KG1 (cell line): ENCODE measurements around the gene MFF.

Experiments used
- DNase-seq: peaks from one replicate; lab custom pipeline; 2025; lab: John Stamatoyannopoulos, UW

The MFF gene

GRCh38 chr2:227324995-227325838, at the start of gene MFF:
Gene MFF (plus strand): TSS chr2:227325251. CDS start chr2:227330666, 5,415 bp downstream.
- DNase-seq: peak; percentile 79

- DNase-seq: no peak
These were observed 44.2 kb upstream of the MFF start for GRCh38 chr2:227280895-227281294.

GRCh38 chr2:227285741-227286236, 39.3 kb upstream of the MFF start:
- no peak for DNase-seq

- DNase-seq: no peak
These were observed 37.3 kb upstream of the MFF start for GRCh38 chr2:227287771-227288170.

GRCh38 chr2:227292314-227292713, 32.7 kb upstream of the MFF start:
- DNase-seq: no peak

- DNase-seq: no peak
These were observed 31.5 kb upstream of the MFF start for GRCh38 chr2:227293531-227293930.

- DNase-seq: no peak
These were observed 29.2 kb upstream of the MFF start for GRCh38 chr2:227295806-227296205.

- DNase-seq: no peak
These were observed 28.2 kb upstream of the MFF start for GRCh38 chr2:227296671-227297405.

- DNase-seq: no peak
These were observed 23.5 kb upstream of the MFF start for GRCh38 chr2:227301523-227301922.

GRCh38 chr2:227308784-227309183, 16.3 kb upstream of the MFF start:
- no peak for DNase-seq

- no peak for DNase-seq
These were observed 14.3 kb upstream of the MFF start for GRCh38 chr2:227310756-227311110.

GRCh38 chr2:227311861-227312506, 13.1 kb upstream of the MFF start:
- DNase-seq: no peak

- no peak for DNase-seq
These were observed 12.5 kb upstream of the MFF start for GRCh38 chr2:227312579-227312978.

- DNase-seq: no peak
These were observed 11.7 kb upstream of the MFF start for GRCh38 chr2:227313310-227313709.

- DNase-seq: no peak
These were observed 7.2 kb upstream of the MFF start for GRCh38 chr2:227317834-227318233.

GRCh38 chr2:227320305-227321094, 4.6 kb upstream of the MFF start:
- no peak for DNase-seq

GRCh38 chr2:227322530-227323205, 2.4 kb upstream of the MFF start:
- DNase-seq: no peak

GRCh38 chr2:227323818-227324217, 1.2 kb upstream of the MFF start:
- DNase-seq: no peak

GRCh38 chr2:227324642-227324994, 433 bp upstream of the MFF start:
- DNase-seq: no peak

GRCh38 chr2:227325839-227326195, 766 bp downstream of the MFF start:
- no peak for DNase-seq

GRCh38 chr2:227326783-227327182, 1.7 kb downstream of the MFF start:
- no peak for DNase-seq

- no peak for DNase-seq
These were observed 10.7 kb downstream of the MFF start for GRCh38 chr2:227335713-227336112.
